GM23248 (cell line): ENCODE measurements around the gene C1orf174.

ENCODE experiments used
- EZH2 ChIP-seq: fragments of 200-600 bp; sonication (generic); IDR thresholded peaks from 2 replicates; pipeline ENCODE4 v1.6.1; 2018; ENCODE audit warnings: antibody characterized with exemption, mild to moderate bottlenecking; ENCODE audit not compliant: insufficient read depth, poor library complexity, severe bottlenecking
- EZH2phosphoT487 ChIP-seq: fragments of 200-600 bp; sonication (generic); IDR thresholded peaks from 2 replicates; pipeline ENCODE4 v1.6.1; 2018; ENCODE audit warnings: antibody characterized with exemption, moderate library complexity, mild to moderate bottlenecking, low read depth; ENCODE audit not compliant: insufficient read depth

DNA sequence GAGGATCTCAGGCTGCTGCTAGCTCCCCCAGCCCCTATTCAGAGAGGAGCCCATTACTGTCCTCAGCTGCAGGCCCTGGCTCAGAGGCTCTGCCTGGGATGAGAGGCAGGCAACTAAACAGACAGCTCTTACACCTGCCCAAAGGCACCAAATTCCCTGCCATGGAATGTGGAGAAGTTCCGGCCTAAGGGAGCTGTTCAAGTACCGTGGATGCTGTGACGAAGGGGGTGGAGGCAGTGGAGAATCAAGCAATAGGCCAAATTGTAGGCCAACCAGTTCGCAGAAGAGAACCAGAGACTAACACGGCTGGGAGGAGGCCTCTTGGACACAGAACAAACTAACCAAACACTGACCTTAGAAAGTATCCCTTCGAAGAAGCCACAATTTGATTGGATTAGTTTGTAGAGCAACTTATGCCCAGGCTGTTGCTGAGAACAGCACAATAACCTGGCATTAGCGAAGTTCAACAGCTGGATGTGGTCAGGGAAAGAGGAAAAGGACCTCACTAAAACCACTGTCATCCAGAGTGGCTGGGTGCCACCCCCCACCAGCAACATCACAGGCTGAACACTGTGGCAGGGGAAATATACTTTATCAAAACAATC is 3.6 kb downstream of the C1orf174 start:
- TF ChIP-seq EZH2 (no peak), EZH2phosphoT487 (no peak)
